ENCODE measurements around the gene NAALAD2. TPM values are rescaled to one million over a fixed set of nuclear protein-coding genes. Genes with fewer than 3 reads are reported as not detected.
"Not testable (repeated sequence)": the region's sequence is repeated elsewhere in the genome, so short reads cannot be mapped to it uniquely, and the experiment has no call there.

The NAALAD2 gene
- total and polyA plus RNA-seq, 5 donors from 2014 or later = 0.06 to 0.08 TPM; not detected in 3

- Histone ChIP-seq H3K4me3 (ENCODE audit: low read depth, low read length) (no peak overlapping the region), H3K36me3 (ENCODE audit: control insufficient read depth, insufficient read depth, low read length) (no peaks in the 10 kb centered on the region), H3K4me1 (ENCODE audit: control insufficient read depth, insufficient read depth, low read length, poor library complexity, severe bottlenecking) (peaks cover 11% of the 10 kb centered on the region), H3K9me3 (ENCODE audit: control insufficient read depth in 2 of 2, low read length in 2 of 2) (no peaks in the 10 kb centered on the region), H3K27me3 (ENCODE audit: control insufficient read depth, insufficient read depth, low read length) (no peaks in the 10 kb centered on the region), H3K27ac (ENCODE audit: insufficient read depth, low read length, poor library complexity, severe bottlenecking) (no peak overlapping the region)
- Mint-ChIP-seq H3K9me3 (peaks cover 0 to 6% (median 3%) of the 10 kb centered on the region in 7 donors), H3K4me3 (peak overlapping the region in 1 of 4 donors; percentile 34), H3K27me3 (peaks cover 12% of the 10 kb centered on the region), H3K4me1 (peaks cover 8 to 23% (median 18%) of the 10 kb centered on the region in 4 donors), H3K36me3 (peaks cover 9% of the 10 kb centered on the region), H3K27ac (no peak overlapping the region)
- DNase-seq = no peak
- no peak for ATAC-seq (ENCODE audit: low read depth in 2 of 2)
These were observed 93.6 kb downstream of the NAALAD2 start for GRCh38 chr11:90228056-90228455.

DNA sequence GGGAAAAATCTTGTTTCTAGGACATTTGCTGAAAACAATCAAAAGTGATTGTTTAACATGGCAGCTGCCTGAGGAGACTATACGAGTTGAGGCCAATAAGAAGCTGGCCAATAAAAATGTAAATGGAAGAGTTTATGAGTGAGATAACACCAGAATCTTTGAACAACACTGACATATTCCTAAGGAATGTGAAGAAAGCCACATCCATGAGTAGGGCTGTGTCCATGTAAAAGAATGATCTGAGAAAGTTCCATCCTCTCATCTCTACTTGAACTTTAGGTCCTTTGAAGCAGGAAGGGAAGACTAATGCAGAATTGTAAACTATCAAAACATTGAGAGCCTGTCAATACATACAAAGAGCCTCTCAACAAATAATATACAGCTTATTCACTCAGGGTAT, 95.3 kb downstream of the NAALAD2 start:
- no peak for ATAC-seq (ENCODE audit: low read depth in 2 of 2)
- no peak overlapping the region for H3K27ac ChIP-seq (ENCODE audit: insufficient read depth, low read length, poor library complexity, severe bottlenecking)
- peaks cover 0 to 6% (median 3%) of the 10 kb centered on the region in 7 donors for H3K9me3 Mint-ChIP-seq
- peaks cover 0 to 9% (median 6%) of the 10 kb centered on the region in 4 donors for H3K4me1 Mint-ChIP-seq
- H3K27me3 ChIP-seq (ENCODE audit: control insufficient read depth, insufficient read depth, low read length) = no peaks in the 10 kb centered on the region
- DNase-seq = no peak
- H3K36me3 ChIP-seq (ENCODE audit: control insufficient read depth, insufficient read depth, low read length) = no peaks in the 10 kb centered on the region
- H3K4me3 Mint-ChIP-seq = no peak overlapping the region
- H3K36me3 Mint-ChIP-seq = peaks cover 9% of the 10 kb centered on the region
- no peak overlapping the region for H3K27ac Mint-ChIP-seq
- peaks cover 3% of the 10 kb centered on the region for H3K4me1 ChIP-seq (ENCODE audit: control insufficient read depth, insufficient read depth, low read length, poor library complexity, severe bottlenecking)
- no peaks in the 10 kb centered on the region for H3K9me3 ChIP-seq (ENCODE audit: control insufficient read depth in 2 of 2, low read length in 2 of 2)
- peaks cover 12% of the 10 kb centered on the region for H3K27me3 Mint-ChIP-seq
- H3K4me3 ChIP-seq (ENCODE audit: low read depth, low read length) = no peak overlapping the region

DNA sequence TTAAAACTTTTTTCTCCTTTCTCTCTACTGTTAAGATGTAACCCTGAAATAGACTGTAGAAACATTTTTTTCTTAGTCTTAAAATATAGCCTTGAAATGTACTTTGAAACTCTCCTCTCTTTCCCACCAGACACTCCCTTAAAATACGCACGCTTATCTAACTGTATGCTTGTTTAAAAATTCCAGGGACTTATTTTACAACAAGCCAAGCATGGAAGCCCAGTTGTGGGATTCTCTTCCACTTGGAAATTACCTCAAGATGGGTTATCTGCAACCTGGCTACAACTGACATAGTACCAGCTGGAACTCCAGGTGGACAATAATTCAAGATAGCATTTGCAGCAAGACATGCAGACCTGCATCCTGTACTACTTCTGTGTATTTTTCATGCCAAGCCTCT, 100.5 kb downstream of the NAALAD2 start:
- no peaks in the 10 kb centered on the region for H3K36me3 ChIP-seq (ENCODE audit: control insufficient read depth, insufficient read depth, low read length)
- Mint-ChIP-seq H3K27ac (no peak overlapping the region), H3K9me3 (peaks cover 0 to 4% (median 0%) of the 10 kb centered on the region in 7 donors), H3K4me1 (peaks cover 0 to 2% (median 0%) of the 10 kb centered on the region in 4 donors), H3K27me3 (peaks cover 22% of the 10 kb centered on the region), H3K4me3 (no peak overlapping the region), H3K36me3 (no peaks in the 10 kb centered on the region)
- no peaks in the 10 kb centered on the region for H3K9me3 ChIP-seq (ENCODE audit: control insufficient read depth in 2 of 2, low read length in 2 of 2)
- DNase-seq = no peak
- no peak overlapping the region for H3K27ac ChIP-seq (ENCODE audit: insufficient read depth, low read length, poor library complexity, severe bottlenecking)
- no peak for ATAC-seq (ENCODE audit: low read depth in 2 of 2)
- no peaks in the 10 kb centered on the region for H3K4me1 ChIP-seq (ENCODE audit: control insufficient read depth, insufficient read depth, low read length, poor library complexity, severe bottlenecking)
- no peaks in the 10 kb centered on the region for H3K27me3 ChIP-seq (ENCODE audit: control insufficient read depth, insufficient read depth, low read length)
- no peak overlapping the region for H3K4me3 ChIP-seq (ENCODE audit: low read depth, low read length)

- Histone ChIP-seq H3K9me3 (ENCODE audit: control insufficient read depth in 2 of 2, low read length in 2 of 2) (no peaks in the 10 kb centered on the region), H3K36me3 (ENCODE audit: control insufficient read depth, insufficient read depth, low read length) (no peaks in the 10 kb centered on the region), H3K4me1 (ENCODE audit: control insufficient read depth, insufficient read depth, low read length, poor library complexity, severe bottlenecking) (no peaks in the 10 kb centered on the region), H3K4me3 (ENCODE audit: low read depth, low read length) (no peak overlapping the region), H3K27me3 (ENCODE audit: control insufficient read depth, insufficient read depth, low read length) (no peaks in the 10 kb centered on the region), H3K27ac (ENCODE audit: insufficient read depth, low read length, poor library complexity, severe bottlenecking) (no peak overlapping the region)
- ATAC-seq (ENCODE audit: low read depth in 2 of 2) (no peak), DNase-seq (no peak)
- Mint-ChIP-seq H3K36me3 (no peaks in the 10 kb centered on the region), H3K4me3 (no peak overlapping the region), H3K27me3 (peaks cover 22% of the 10 kb centered on the region), H3K27ac (no peak overlapping the region), H3K9me3 (peaks cover 0 to 2% (median 0%) of the 10 kb centered on the region in 7 donors), H3K4me1 (peaks cover 0 to 2% (median 0%) of the 10 kb centered on the region in 4 donors)
These were observed 101.1 kb downstream of the NAALAD2 start for GRCh38 chr11:90235526-90235925.

DNA sequence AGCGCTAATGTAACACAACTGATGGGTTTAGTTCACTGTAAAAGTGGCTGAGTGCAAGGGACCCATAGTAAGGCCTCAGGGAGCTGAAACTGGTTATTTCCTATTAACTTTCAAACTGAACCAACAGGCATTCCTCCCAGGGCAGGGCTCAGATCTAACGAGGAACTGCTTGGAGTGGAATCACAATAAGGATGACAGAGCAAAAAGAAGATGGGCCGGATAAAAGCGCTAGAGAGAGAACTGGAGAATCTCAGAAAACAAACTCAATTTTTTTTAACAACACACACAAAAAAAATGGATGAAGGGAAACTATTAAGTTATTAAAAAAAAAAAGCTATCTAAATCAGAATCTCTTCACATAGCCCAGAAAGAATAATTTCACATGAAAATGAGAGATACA, 102.5 kb downstream of the NAALAD2 start:
- no peak overlapping the region for H3K4me3 Mint-ChIP-seq
- H3K4me1 Mint-ChIP-seq = peaks cover 0 to 7% (median 0%) of the 10 kb centered on the region in 4 donors
- DNase-seq (no peak), ATAC-seq (ENCODE audit: low read depth in 2 of 2) (no peak)
- Histone ChIP-seq H3K27ac (ENCODE audit: insufficient read depth, low read length, poor library complexity, severe bottlenecking) (no peak overlapping the region), H3K36me3 (ENCODE audit: control insufficient read depth, insufficient read depth, low read length) (no peaks in the 10 kb centered on the region), H3K4me1 (ENCODE audit: control insufficient read depth, insufficient read depth, low read length, poor library complexity, severe bottlenecking) (no peaks in the 10 kb centered on the region), H3K4me3 (ENCODE audit: low read depth, low read length) (no peak overlapping the region), H3K27me3 (ENCODE audit: control insufficient read depth, insufficient read depth, low read length) (no peaks in the 10 kb centered on the region), H3K9me3 (ENCODE audit: control insufficient read depth in 2 of 2, low read length in 2 of 2) (no peaks in the 10 kb centered on the region)
- H3K36me3 Mint-ChIP-seq = no peaks in the 10 kb centered on the region
- peaks cover 25% of the 10 kb centered on the region for H3K27me3 Mint-ChIP-seq
- H3K27ac Mint-ChIP-seq = no peak overlapping the region
- H3K9me3 Mint-ChIP-seq = no peaks in the 10 kb centered on the region

DNA sequence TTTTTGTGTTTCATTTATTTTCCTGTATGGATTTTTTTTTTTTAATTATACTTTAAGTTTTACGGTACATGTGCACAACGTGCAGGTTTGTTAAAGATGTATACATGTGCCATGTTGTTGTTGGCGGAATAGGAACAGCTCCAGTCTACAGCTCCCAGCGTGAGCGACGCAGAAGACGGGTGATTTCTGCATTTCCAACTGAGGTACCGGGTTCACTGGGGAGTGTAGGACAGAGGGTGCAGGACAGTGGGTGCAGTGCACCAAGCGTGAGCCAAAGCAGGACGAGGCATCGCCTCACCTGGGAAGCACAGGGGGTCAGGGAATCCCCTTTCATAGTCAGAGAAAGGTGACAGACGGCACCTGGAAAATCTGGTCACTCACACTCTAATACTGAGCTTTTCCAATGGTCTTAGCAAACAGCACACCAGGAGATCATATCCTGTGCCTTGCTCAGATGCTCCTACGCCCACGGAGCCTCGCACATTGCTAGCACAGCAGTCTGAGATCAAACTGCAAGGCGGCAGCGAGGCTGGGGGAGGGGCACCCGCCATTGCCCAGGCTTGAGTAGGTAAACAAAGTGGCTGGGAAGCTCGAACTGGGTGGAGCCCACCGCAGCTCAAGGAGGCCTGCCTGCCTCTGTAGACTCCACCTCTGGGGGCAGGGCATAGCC, 105.6 kb downstream of the NAALAD2 start:
- H3K4me3 Mint-ChIP-seq = peak overlapping the region in 1 of 4 donors; percentile 48

DNA sequence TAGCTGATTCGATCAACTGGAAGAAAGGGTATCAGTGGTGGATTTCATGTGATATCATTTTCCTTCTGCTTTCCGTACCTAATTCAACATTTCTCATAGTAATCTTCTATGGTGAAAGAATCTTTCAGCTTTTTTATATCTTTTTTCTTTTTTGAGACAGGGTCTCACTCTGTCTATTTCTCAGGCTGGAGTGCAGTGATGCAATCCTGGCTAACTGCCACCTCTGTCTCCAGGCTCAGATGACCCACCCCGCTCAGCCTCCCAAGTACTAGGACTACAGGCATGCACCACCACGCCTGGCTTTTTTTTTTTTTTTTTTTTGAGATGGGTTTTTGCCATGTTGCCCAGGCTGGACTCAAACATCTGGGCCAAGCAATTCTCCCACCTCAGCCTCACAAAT, 107.0 kb downstream of the NAALAD2 start:
- Histone ChIP-seq H3K27ac (ENCODE audit: insufficient read depth, low read length, poor library complexity, severe bottlenecking) (no peak overlapping the region), H3K9me3 (ENCODE audit: control insufficient read depth in 2 of 2, low read length in 2 of 2) (no peaks in the 10 kb centered on the region), H3K27me3 (ENCODE audit: control insufficient read depth, insufficient read depth, low read length) (no peaks in the 10 kb centered on the region), H3K36me3 (ENCODE audit: control insufficient read depth, insufficient read depth, low read length) (no peaks in the 10 kb centered on the region), H3K4me3 (ENCODE audit: low read depth, low read length) (no peak overlapping the region), H3K4me1 (ENCODE audit: control insufficient read depth, insufficient read depth, low read length, poor library complexity, severe bottlenecking) (no peaks in the 10 kb centered on the region)
- Mint-ChIP-seq H3K27ac (no peak overlapping the region), H3K4me3 (no peak overlapping the region), H3K4me1 (peaks cover 0 to 7% (median 0%) of the 10 kb centered on the region in 4 donors), H3K27me3 (peaks cover 48% of the 10 kb centered on the region), H3K9me3 (no peaks in the 10 kb centered on the region), H3K36me3 (no peaks in the 10 kb centered on the region)
- DNase-seq = no peak
- no peak for ATAC-seq (ENCODE audit: low read depth in 2 of 2)

More for the DNA sequence above, 105.6 kb downstream of the NAALAD2 start:
- not testable (repeated sequence) for ATAC-seq (ENCODE audit: low read depth in 2 of 2); H3K36me3 Mint-ChIP-seq; H3K36me3 ChIP-seq (ENCODE audit: control insufficient read depth, insufficient read depth, low read length); H3K9me3 ChIP-seq (ENCODE audit: control insufficient read depth in 2 of 2, low read length in 2 of 2); H3K4me1 ChIP-seq (ENCODE audit: control insufficient read depth, insufficient read depth, low read length, poor library complexity, severe bottlenecking); H3K27ac Mint-ChIP-seq; H3K9me3 Mint-ChIP-seq; H3K27ac ChIP-seq (ENCODE audit: insufficient read depth, low read length, poor library complexity, severe bottlenecking); H3K4me1 Mint-ChIP-seq; H3K4me3 ChIP-seq (ENCODE audit: low read depth, low read length); H3K27me3 ChIP-seq (ENCODE audit: control insufficient read depth, insufficient read depth, low read length)
- H3K27me3 Mint-ChIP-seq = peaks cover 40% of the 10 kb centered on the region
- DNase-seq = peak in 1 of 3 donors; percentile 8
